Endothelial cell of umbilical vein (primary cell): ENCODE measurements around the gene PPP1R26.

Experiments used
- CTCF ChIP-seq, 2 donors: IDR thresholded peaks; 1 replicate in 1 of 2; 2 replicates in 1 of 2; pipeline ENCODE4 v1.5.1; 2011; ENCODE audit warnings: low read length in 2 of 2, mild to moderate bottlenecking in 2 of 2, moderate library complexity in 2 of 2, control low read depth in 1 of 2, inconsistent platforms in 1 of 2, low read depth in 1 of 2; ENCODE audit not compliant: insufficient read depth in 1 of 2; ENCODE audit errors: extremely low read depth in 1 of 2
- EZH2 ChIP-seq: IDR thresholded peaks from 2 replicates; pipeline ENCODE4 v1.6.1; 2012; ENCODE audit warnings: borderline replicate concordance, low read depth, mild to moderate bottlenecking, moderate library complexity, low read length, inconsistent platforms; ENCODE audit not compliant: severe bottlenecking
- FOS ChIP-seq: IDR thresholded peaks from 2 replicates; pipeline ENCODE4 v1.6.1; 2011; ENCODE audit warnings: mild to moderate bottlenecking, low read length, moderate library complexity, borderline replicate concordance; ENCODE audit not compliant: insufficient read depth
- JUN ChIP-seq: IDR thresholded peaks from 2 replicates; pipeline ENCODE4 v1.6.1; 2011; ENCODE audit warnings: borderline replicate concordance, low read depth; ENCODE audit not compliant: insufficient read length, insufficient read depth
- MAX ChIP-seq: IDR thresholded peaks from 2 replicates; pipeline ENCODE4 v1.6.1; 2011; ENCODE audit not compliant: insufficient read depth, insufficient read length
- MYC ChIP-seq: IDR thresholded peaks from one replicate; pipeline ENCODE4 v1.6.1; 2011; ENCODE audit warnings: mild to moderate bottlenecking, low read depth, low read length
- POLR2A ChIP-seq: IDR thresholded peaks from 2 replicates; pipeline ENCODE4 v1.6.1; 2012; ENCODE audit warnings: low read depth, mild to moderate bottlenecking, control low read depth, low read length

- no peak for TF ChIP-seq CTCF (IDR thresholded peaks at IDR 0.05; ENCODE audit: extremely low read depth in 1 of 2, insufficient read depth in 1 of 2, low read depth in 1 of 2, low read length in 2 of 2)
- TF ChIP-seq POLR2A = no peak
- no peak for TF ChIP-seq EZH2
- no peak for TF ChIP-seq MAX
- TF ChIP-seq JUN = no peak
- TF ChIP-seq MYC = no peak
- TF ChIP-seq FOS = no peak
These were observed 10.7 kb downstream of the PPP1R26 start for GRCh38 chr9:135490166-135490870.
